ENCODE measurements around the gene MAN2A1.
A peak's percentile ranks its signal among the peaks of the same experiment; 100 is the strongest.

The MAN2A1 gene

GRCh38 chr5:109707531-109707930, 17.8 kb downstream of the MAN2A1 start:
- no peak for DNase-seq (ENCODE audit: low spot score)

- no peak for DNase-seq (ENCODE audit: low spot score)
Observed at GRCh38 chr5:109708813-109709212, 19.1 kb downstream of the MAN2A1 start.

GRCh38 chr5:109709225-109709624, 19.5 kb downstream of the MAN2A1 start:
- DNase-seq (ENCODE audit: low spot score) = no peak

DNA sequence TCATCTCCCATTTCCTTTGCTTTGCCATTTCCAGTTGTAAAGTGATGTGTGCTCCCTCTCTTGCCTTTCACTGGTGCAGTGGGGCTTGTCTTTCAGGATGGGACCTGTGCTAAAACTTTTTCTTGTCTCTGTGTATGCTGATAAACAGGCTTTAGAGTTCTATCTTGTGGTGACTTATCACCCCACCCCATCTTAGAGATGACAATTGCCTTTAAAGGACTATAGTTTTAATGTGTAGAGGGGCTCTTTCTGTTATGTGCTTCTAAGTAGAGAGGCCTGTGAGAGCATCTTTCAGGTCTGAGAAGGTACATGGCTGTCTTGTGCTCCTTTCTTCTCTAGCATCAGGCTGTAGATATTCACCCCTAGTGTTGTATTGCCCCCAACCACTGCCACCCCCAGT, 21.9 kb downstream of the MAN2A1 start:
- no peak for DNase-seq (ENCODE audit: low spot score)

- DNase-seq (ENCODE audit: low spot score) = no peak
Observed at GRCh38 chr5:109713453-109713852, 23.7 kb downstream of the MAN2A1 start.

DNA sequence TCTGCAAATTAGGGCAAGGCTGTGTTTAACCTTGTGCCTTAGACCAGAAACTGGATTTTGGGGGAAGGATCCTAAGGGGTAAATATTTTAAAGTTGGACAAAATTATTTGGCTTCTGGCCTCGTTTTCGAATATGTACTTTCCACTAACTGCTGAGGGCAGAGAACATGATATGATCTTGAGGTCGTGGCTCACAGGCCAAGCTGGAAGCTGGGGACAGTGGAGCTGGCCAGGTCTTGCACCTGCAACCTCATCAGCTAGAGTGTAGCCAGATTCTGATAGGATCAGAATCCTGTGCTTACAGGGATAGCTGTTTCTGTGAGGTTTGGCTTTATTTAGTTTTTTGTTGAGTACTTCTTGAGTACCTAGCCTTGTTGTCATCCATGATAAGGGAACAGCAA, 24.9 kb downstream of the MAN2A1 start:
- peak; percentile 35 for DNase-seq (ENCODE audit: low spot score)

GRCh38 chr5:109718216-109718615, 28.5 kb downstream of the MAN2A1 start:
- no peak for DNase-seq (ENCODE audit: low spot score)

- DNase-seq (ENCODE audit: low spot score) = no peak
Observed at GRCh38 chr5:109718632-109719031, 28.9 kb downstream of the MAN2A1 start.

- DNase-seq (ENCODE audit: low spot score) = peak; percentile 54
Observed at GRCh38 chr5:109719978-109720377, 30.3 kb downstream of the MAN2A1 start.

- no peak for DNase-seq (ENCODE audit: low spot score)
Observed at GRCh38 chr5:109721741-109722140, 32.0 kb downstream of the MAN2A1 start.

DNA sequence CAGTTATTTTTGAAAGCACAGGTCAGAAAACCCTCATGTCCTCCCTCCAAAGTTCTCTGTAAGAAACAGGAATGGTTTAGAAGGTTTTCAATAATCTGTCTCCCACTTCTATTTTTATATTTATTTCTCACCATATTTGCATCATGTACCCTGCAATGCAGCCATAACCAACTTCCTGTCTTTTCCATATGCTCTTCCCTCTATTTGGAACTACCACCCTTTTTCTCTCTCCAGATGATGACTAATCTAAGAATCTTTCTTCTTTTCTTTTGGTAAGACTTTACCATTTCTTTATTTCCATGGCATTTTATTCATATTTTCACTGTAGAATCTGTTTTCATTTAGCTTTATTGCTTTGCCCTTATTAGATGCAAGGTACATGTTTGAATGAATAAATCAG, 33.9 kb downstream of the MAN2A1 start:
- no peak for DNase-seq (ENCODE audit: low spot score)

DNA sequence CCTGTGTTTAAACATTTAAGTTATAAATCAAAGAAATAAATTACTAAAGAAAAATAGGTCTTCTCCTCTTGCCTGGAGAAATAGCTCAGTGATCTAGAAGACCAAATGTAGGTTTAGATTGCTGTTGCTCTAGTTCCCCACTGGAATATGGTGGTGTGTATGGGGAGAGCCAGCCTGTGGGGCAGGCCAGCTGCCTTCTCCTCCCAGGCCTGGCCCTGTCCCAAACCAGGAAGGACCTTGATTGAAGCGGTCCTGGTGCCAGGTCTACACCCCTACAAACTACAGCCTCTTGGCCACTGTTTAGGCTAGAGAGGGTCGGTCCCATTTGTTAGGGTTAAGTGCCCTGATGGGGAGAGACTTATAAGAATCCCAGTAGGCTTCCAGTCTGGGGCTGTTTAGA, 35.4 kb downstream of the MAN2A1 start:
- no peak for DNase-seq (ENCODE audit: low spot score)

GRCh38 chr5:109739741-109740728, 50.3 kb downstream of the MAN2A1 start:
- DNase-seq (ENCODE audit: low spot score) = no peak

DNA sequence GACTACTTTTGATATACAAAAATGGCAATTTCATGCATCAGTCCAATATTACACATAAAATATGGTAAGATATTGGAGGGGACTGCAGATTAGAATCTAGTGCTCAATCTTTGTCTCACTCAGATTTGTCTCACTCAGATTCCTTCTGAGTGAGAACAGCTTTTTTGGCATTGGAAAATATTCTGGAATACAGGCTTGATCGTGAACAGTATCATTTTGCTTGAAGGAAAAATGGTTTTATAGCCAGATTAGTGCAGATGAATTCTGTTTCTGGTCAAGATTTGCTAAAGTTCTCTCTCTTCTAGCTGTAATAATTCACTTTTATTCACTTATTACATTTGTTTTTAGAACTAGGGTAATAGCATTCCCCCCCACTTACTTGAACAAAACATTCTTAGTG, 51.2 kb downstream of the MAN2A1 start:
- DNase-seq (ENCODE audit: low spot score) = no peak

- DNase-seq (ENCODE audit: low spot score) = no peak
Observed at GRCh38 chr5:109741390-109741789, 51.7 kb downstream of the MAN2A1 start.

- DNase-seq (ENCODE audit: low spot score) = peak; percentile 28
Observed at GRCh38 chr5:109743041-109743531, 53.4 kb downstream of the MAN2A1 start.

DNA sequence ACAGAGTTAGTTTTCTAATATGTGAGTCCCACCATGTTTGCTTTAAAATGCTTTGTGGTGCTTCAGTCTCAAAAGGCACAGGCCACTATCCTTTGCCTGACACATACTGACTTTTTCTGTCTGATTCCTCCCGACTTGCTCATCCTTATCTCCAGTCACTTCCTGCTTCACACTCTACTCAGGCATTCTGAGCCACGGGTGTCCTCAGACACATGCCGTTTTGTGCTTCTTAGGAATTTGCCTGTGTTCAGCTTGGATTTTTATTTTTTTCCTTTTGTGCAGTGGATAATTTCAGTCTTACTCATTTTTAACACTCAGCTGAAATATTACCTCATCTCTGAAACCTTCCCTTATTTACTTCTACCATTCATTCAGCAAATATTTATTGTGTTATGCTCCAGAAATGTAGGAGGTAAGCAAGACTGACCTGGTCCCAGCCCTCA, 54.1 kb downstream of the MAN2A1 start:
- DNase-seq (ENCODE audit: low spot score) = peak; percentile 34

GRCh38 chr5:109744261-109744660, 54.5 kb downstream of the MAN2A1 start:
- no peak for DNase-seq (ENCODE audit: low spot score)

DNA sequence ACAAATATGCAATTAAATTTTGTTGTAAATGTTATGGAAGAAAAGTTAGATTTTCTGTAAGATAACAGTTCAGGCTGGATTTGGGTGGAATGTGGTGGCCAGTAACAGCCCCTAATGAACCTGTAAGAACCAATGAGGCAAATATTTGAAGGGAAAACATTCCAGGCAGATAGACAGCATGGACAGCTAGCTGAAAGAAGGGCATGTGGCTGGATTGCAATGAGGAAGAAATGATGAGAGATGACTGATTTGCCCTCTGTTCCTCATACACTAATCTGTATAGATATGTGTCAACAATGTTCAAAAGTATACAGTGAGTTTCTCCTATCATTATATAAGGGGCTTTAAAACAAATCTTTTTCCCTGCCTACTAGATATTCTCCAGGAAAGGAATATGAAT, 58.8 kb downstream of the MAN2A1 start:
- DNase-seq (ENCODE audit: low spot score) = no peak

DNA sequence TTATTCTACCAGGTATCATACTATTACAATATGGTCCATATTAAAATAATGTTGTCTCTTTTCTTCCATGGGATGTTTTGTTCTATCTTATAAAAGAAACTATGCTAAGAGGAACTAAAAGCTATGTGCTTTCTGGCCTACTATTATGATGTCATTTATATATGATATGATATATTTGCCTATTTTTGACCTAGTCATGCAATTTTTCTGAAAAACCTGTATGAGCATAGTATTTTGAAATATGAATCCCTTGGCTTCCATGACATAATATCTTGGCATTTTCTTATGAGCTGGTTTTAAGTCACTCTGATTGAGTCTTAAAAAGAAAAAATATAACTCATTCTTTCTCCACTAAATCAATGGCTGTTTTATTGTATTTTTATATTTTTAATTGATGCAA, 60.7 kb downstream of the MAN2A1 start:
- no peak for DNase-seq (ENCODE audit: low spot score)

- no peak for DNase-seq (ENCODE audit: low spot score)
Observed at GRCh38 chr5:109753279-109753678, 63.6 kb downstream of the MAN2A1 start.

DNA sequence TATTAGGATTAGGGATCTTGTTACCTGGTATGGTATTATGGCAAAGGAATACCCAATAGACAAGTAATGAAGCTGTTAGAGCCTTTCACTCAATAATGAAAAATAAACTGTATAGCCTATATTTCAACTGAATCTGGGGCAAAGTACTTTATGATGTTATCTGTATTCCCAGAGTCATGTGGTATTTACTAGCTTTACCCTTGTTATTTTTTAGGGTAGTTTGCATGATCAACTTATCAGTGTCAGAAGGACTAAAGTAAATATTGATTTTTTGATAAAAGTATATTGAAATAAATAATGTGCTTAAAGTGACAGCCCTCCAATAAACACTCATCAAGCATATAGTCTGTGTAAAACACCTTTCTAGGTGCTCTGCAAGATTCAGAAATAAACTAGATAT, 64.6 kb downstream of the MAN2A1 start:
- DNase-seq (ENCODE audit: low spot score) = no peak

DNA sequence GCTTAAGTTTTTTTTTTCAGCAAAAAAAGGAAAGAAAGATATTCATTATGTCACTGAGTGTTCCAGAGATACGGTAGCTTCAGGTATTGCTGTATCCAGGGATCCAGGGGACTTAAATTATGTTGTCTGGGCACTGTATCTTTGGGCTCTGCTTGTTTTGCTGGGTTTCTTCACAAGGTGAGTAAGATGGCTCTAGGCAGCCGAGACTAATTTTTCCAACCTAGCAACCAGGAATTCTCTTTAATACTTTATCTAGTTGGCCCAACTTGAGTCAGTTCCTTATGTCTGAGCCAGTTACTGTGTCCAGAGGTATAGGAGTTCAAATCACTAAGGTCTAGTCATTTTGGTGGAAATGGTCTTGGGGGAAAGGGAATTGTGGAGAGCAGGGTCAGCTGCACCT, 66.0 kb downstream of the MAN2A1 start:
- no peak for DNase-seq (ENCODE audit: low spot score)
